ENCODE data around the gene CHRFAM7A.
"Not testable (repeated sequence)": the region's sequence is repeated elsewhere in the genome, so short reads cannot be mapped to it uniquely, and the experiment has no call there.

CHRFAM7A gene

GRCh38 chr15:30321063-30321462 is 72.3 kb downstream of the CHRFAM7A start:
- not testable (repeated sequence) for DNase-seq (ENCODE audit: low read depth in 2 of 2)

- DNase-seq (ENCODE audit: low read depth in 2 of 2): not testable (repeated sequence)
These were observed 77.6 kb downstream of the CHRFAM7A start for GRCh38 chr15:30315704-30316103.

GRCh38 chr15:30310575-30310974 is 82.8 kb downstream of the CHRFAM7A start:
- DNase-seq (ENCODE audit: low read depth in 2 of 2): not testable (repeated sequence)

Data from activated CD4-positive, alpha-beta T cell treated with anti-CD3 and anti-CD28 coated beads for 24 hours (primary cell).